DOHH2 (cell line): ENCODE measurements around the gene UNC5A.

ENCODE experiments used
- H3F3A ChIP-seq: fragments of 200-600 bp; sonication (generic), shearing (Covaris generic); 2 replicates; pipeline ENCODE4 v1.6.0; 2016; ENCODE audit warnings: antibody characterized with exemption, mild to moderate bottlenecking; ENCODE audit not compliant: control insufficient read depth, insufficient read depth
- H3K27ac ChIP-seq: fragments of 200-600 bp; sonication (generic); 2 replicates; pipeline ENCODE4 v1.5.1; 2014; ENCODE audit warnings: low read depth, mild to moderate bottlenecking, low read length, moderate library complexity
- H3K27me3 ChIP-seq: fragments of 200-600 bp; sonication (generic); 2 replicates; pipeline ENCODE4 v1.6.1; 2014; ENCODE audit warnings: mild to moderate bottlenecking, low read length, mixed read lengths; ENCODE audit not compliant: control insufficient read depth
- H3K36me3 ChIP-seq: fragments of 200-600 bp; sonication (generic); 2 replicates; pipeline ENCODE4 v1.6.1; 2014; ENCODE audit warnings: mild to moderate bottlenecking, low read length, moderate library complexity, mixed read lengths; ENCODE audit not compliant: control insufficient read depth
- H3K4me1 ChIP-seq: fragments of 200-600 bp; sonication (generic); 2 replicates; pipeline ENCODE4 v1.6.1; 2014; ENCODE audit warnings: mild to moderate bottlenecking, low read length, mixed read lengths; ENCODE audit not compliant: control insufficient read depth
- H3K4me2 ChIP-seq: fragments of 200-600 bp; sonication (generic); 2 replicates; pipeline ENCODE4 v1.6.0; 2014; ENCODE audit warnings: mild to moderate bottlenecking, low read length, moderate library complexity
- H3K4me3 ChIP-seq: fragments of 200-600 bp; sonication (generic); 2 replicates; pipeline ENCODE4 v1.5.1; 2014; ENCODE audit warnings: mild to moderate bottlenecking, low read length, mixed read lengths
- H3K79me2 ChIP-seq: fragments of 200-600 bp; sonication (generic); 2 replicates; pipeline ENCODE4 v1.6.1; 2014; ENCODE audit warnings: mild to moderate bottlenecking, low read length, mixed read lengths; ENCODE audit not compliant: control insufficient read depth
- H3K9me2 ChIP-seq: fragments of 200-600 bp; sonication (generic); replicated peaks from 2 replicates; pipeline ENCODE4 v1.6.1; 2014; ENCODE audit warnings: mild to moderate bottlenecking, low read length, mixed read lengths; ENCODE audit not compliant: control insufficient read depth
- H3K9me3 ChIP-seq: fragments of 200-600 bp; sonication (generic); 2 replicates; pipeline ENCODE4 v1.6.1; 2014; ENCODE audit warnings: antibody characterized with exemption, low read length, mixed read lengths; ENCODE audit not compliant: control insufficient read depth, insufficient read depth
- H4K20me1 ChIP-seq: fragments of 200-600 bp; sonication (generic); 2 replicates; pipeline ENCODE4 v1.6.0; 2014; ENCODE audit warnings: low read depth, mild to moderate bottlenecking, antibody characterized with exemption, low read length, moderate library complexity; ENCODE audit not compliant: control insufficient read depth, insufficient read depth
- EZH2phosphoT487 ChIP-seq: fragments of 200-600 bp; sonication (generic); IDR thresholded peaks from 2 replicates; pipeline ENCODE4 v1.6.1; 2017; ENCODE audit warnings: borderline replicate concordance, mild to moderate bottlenecking, antibody characterized with exemption, low read length, moderate library complexity, mixed read lengths
- TF ChIP-seq, protein P1 (sequence below): fragments of 200-600 bp; sonication (generic); IDR thresholded peaks from one replicate; pipeline ENCODE4 v1.5.1; 2014; ENCODE audit warnings: antibody characterized with exemption, mild to moderate bottlenecking, low read depth, low read length; ENCODE audit not compliant: poor library complexity, severe bottlenecking

The UNC5A gene

DNA sequence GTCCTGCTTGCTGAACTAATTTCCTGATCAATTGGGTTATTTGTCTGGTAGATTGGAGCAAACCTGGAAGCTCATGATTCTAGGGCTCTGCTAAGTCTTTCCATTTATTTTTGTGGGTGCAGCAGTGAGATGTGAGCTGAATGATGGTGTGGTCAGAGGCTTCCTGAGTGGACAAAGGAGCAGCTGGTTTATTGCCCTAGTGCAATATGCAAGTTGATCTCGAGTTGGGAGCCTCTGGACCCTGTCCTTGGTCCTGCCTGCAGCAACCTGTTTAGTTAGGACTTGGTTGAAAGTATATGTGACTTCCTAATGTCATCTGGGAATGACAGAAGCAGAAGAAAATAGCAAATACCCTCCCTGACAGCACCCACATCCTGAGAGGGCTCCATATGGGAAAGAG, 4.2 kb upstream of the UNC5A start:
- Histone ChIP-seq H3K9me3 (no peaks in the 10 kb centered on the region), H3K4me1 (peaks cover 5% of the 10 kb centered on the region; the same call in 1 of the 2 replicates), H4K20me1 (no peaks in the 10 kb centered on the region), H3K9me2 (no peaks in the 10 kb centered on the region), H3K36me3 (no peaks in the 10 kb centered on the region), H3K27me3 (peaks cover 12% of the 10 kb centered on the region), H3K4me2 (no peak overlapping the region), H3F3A (no peaks in the 10 kb centered on the region), H3K79me2 (no peaks in the 10 kb centered on the region), H3K27ac (no peak overlapping the region), H3K4me3 (no peak overlapping the region)
- TF ChIP-seq EZH2phosphoT487, result no peak
- TF ChIP-seq, protein P1, sequence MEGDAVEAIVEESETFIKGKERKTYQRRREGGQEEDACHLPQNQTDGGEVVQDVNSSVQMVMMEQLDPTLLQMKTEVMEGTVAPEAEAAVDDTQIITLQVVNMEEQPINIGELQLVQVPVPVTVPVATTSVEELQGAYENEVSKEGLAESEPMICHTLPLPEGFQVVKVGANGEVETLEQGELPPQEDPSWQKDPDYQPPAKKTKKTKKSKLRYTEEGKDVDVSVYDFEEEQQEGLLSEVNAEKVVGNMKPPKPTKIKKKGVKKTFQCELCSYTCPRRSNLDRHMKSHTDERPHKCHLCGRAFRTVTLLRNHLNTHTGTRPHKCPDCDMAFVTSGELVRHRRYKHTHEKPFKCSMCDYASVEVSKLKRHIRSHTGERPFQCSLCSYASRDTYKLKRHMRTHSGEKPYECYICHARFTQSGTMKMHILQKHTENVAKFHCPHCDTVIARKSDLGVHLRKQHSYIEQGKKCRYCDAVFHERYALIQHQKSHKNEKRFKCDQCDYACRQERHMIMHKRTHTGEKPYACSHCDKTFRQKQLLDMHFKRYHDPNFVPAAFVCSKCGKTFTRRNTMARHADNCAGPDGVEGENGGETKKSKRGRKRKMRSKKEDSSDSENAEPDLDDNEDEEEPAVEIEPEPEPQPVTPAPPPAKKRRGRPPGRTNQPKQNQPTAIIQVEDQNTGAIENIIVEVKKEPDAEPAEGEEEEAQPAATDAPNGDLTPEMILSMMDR, result no peak

DNA sequence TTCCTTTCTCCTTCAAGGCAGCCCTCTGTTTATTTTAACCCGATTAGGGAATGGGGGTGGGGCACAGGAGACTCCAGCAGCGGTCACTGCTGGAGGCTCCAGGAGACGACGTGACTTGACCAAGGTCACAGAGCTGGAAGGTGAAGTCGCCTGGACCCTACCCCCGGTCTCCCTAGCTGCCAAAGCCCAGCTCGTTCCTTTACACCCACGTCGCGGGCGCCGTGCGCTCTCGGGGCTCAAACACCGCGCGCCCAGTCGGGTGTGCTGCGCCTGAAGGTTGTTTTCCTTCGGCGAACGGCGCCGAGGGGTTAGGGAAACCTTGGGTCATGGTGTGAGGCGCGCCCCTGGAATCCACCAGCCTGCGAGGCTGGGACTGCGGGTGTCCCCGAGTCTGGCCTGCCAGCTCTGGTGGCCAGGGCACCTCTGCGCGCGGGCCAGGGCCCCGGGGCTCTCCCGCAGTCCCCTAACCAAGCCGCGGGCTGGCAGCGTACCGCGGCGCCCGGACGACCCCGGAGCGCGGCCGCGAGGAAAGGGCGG, 747 bp upstream of the UNC5A start:
- peaks cover 36% of the 10 kb centered on the region for H3K27me3 ChIP-seq

DNA sequence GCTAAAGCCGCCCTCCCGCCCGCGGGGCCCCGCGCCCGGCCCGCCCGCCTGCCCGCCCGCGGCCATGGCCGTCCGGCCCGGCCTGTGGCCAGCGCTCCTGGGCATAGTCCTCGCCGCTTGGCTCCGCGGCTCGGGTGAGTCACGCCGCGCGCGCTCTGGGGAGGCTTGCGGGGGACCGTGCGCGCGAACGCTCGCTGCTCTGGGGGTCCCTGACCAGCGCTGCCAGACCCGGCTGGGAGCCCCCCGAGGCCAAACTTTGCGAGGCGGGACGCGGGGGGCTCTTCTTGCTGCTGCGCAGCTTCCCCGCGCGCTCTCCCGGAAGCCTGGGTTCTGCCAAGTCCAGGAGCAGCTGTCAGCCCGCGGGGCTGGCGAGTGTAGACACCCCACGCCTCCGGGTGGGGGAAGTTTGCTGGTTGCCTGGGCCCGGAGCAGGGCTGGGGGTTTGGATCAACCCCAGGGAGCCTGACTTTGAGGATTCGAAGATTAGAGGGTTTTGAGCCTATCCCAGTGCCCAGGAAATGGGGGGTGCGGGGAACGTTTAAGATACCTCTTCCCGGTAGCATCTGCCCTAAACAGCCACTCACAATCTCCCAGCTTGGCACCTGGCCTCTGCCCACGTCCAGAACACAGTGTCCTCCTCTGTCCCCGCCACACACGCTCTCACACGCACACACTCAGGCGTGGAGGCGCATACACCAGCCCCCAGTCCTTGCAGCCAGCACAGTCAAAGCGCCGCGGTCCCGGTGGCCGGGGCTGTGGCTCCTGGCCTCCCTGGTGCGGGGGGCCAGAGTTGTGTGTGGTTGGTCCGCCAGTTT, 535 bp downstream of the UNC5A start:
- no peaks in the 10 kb centered on the region for H3K9me2 ChIP-seq
- H3K27me3 ChIP-seq, result peaks cover 45% of the 10 kb centered on the region
- peak overlapping the region; percentile 64 for H3K4me2 ChIP-seq
- no peaks in the 10 kb centered on the region for H3K79me2 ChIP-seq
- no peaks in the 10 kb centered on the region for H4K20me1 ChIP-seq
- TF ChIP-seq, protein P1, result no peak
- no peak for TF ChIP-seq EZH2phosphoT487
- H3K27ac ChIP-seq, result no peak overlapping the region
- no peaks in the 10 kb centered on the region for H3K36me3 ChIP-seq
- no peaks in the 10 kb centered on the region for H3F3A ChIP-seq
- H3K4me3 ChIP-seq, result peak overlapping the region; percentile 54
- peaks cover 7% of the 10 kb centered on the region; the same call in 1 of the 2 replicates for H3K4me1 ChIP-seq
- H3K9me3 ChIP-seq, result no peaks in the 10 kb centered on the region

More for the DNA sequence above, 747 bp upstream of the UNC5A start:
- peaks cover 7% of the 10 kb centered on the region; the same call in 1 of the 2 replicates for H3K4me1 ChIP-seq
- H3K79me2 ChIP-seq, result no peaks in the 10 kb centered on the region
- H3K27ac ChIP-seq, result no peak overlapping the region
- no peak overlapping the region for H3K4me3 ChIP-seq
- no peaks in the 10 kb centered on the region for H4K20me1 ChIP-seq
- H3K9me2 ChIP-seq, result no peaks in the 10 kb centered on the region
- no peaks in the 10 kb centered on the region for H3K9me3 ChIP-seq
- no peak overlapping the region for H3K4me2 ChIP-seq
- TF ChIP-seq, protein P1, result no peak
- TF ChIP-seq EZH2phosphoT487, result no peak
- H3F3A ChIP-seq, result no peaks in the 10 kb centered on the region
- no peaks in the 10 kb centered on the region for H3K36me3 ChIP-seq
